Hematopoietic multipotent progenitor cell treated with erythropoietin and hydrocortisone succinate and interleukin-3 and kit ligand, for 17 days (in vitro differentiated cells): ENCODE measurements around the gene WNT9A.
A peak's percentile ranks its signal among the peaks of the same experiment; 100 is the strongest.

Experiments used
- DNase-seq: peaks from one replicate; pipeline ENCODE4 v3.0.0-alpha.2; 2015; ENCODE audit warnings: low spot score

The WNT9A gene

GRCh38 chr1:227897704-227898438, 49.9 kb downstream of the WNT9A start:
- DNase-seq, result no peak

GRCh38 chr1:227896710-227897655, 50.7 kb downstream of the WNT9A start:
- DNase-seq, result no peak

- no peak for DNase-seq
Measured at GRCh38 chr1:227895828-227896685, 51.7 kb downstream of the WNT9A start.

- no peak for DNase-seq
Measured at GRCh38 chr1:227894831-227895451, 52.8 kb downstream of the WNT9A start.

GRCh38 chr1:227893949-227894721, 53.6 kb downstream of the WNT9A start:
- no peak for DNase-seq

- no peak for DNase-seq
Measured at GRCh38 chr1:227893300-227893948, 54.3 kb downstream of the WNT9A start.

- no peak for DNase-seq
Measured at GRCh38 chr1:227892489-227893299, 55.0 kb downstream of the WNT9A start.

- no peak for DNase-seq
Measured at GRCh38 chr1:227891955-227892488, 55.7 kb downstream of the WNT9A start.

- DNase-seq, result no peak
Measured at GRCh38 chr1:227891223-227891954, 56.3 kb downstream of the WNT9A start.

GRCh38 chr1:227890451-227891222, 57.1 kb downstream of the WNT9A start:
- no peak for DNase-seq

- DNase-seq, result no peak
Measured at GRCh38 chr1:227889863-227890405, 57.8 kb downstream of the WNT9A start.

- DNase-seq, result peak; percentile 19
Measured at GRCh38 chr1:227889047-227889862, 58.5 kb downstream of the WNT9A start.

GRCh38 chr1:227888404-227889046, 59.2 kb downstream of the WNT9A start:
- no peak for DNase-seq

- DNase-seq, result no peak
Measured at GRCh38 chr1:227887697-227888403, 59.9 kb downstream of the WNT9A start.

- DNase-seq, result no peak
Measured at GRCh38 chr1:227886993-227887696, 60.6 kb downstream of the WNT9A start.
